ENCODE results near the gene CHP1. TPM values are rescaled to one million over a fixed set of nuclear protein-coding genes. Genes with fewer than 3 reads are reported as not detected.
"Not testable (repeated sequence)": the region's sequence is repeated elsewhere in the genome, so short reads cannot be mapped to it uniquely, and the experiment has no call there.

Gene CHP1
- polyA plus RNA-seq = 16.8 TPM

DNA sequence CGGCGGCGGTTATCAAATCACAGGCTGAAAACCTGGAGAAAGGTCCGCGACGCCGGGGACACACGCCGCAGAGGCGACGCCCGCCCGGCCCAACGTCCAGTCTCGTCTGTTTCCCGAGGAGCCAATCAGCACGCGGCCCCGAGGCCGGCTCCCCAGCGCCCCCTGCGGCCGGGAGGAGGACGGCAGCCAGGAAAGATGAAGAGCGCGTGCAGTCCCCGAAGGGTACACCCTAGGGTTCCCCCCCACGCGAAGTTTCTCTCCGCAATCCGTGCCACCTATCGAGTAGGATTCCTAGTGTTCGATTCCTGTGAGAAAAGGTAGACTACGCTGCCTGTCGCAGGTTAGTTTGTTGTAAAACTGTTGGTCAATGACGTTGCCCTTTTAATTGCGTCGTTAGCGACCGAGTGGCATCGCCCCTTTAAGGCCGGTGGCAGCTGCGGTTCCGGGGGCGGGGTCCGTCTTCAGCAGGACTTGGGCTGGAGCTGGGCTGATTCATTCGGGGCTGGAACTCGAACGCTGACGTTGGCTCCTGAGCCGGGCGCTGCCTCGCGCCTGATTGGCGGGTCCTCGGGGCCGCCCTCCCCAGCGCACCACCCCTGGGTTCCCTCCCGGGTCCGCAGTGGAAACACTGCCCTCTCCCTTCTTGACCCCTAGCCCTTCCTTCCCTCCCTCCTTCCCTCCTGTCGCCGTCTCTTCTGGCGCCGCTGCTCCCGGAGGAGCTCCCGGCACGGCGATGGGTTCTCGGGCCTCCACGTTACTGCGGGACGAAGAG is at the start of gene CHP1, which contains the start of gene EXD1:
Gene CHP1, plus strand, starts transcription at position 619 of the 772 bp plus-strand sequence. Its CDS starts 115 bp downstream, at position 734.
Gene EXD1, minus strand, starts transcription at position 108 of the 772 bp plus-strand sequence. CDS start 4,182 bp downstream, outside the sequence.
- Mint-ChIP-seq H3K27ac (peak within 1 kb of the TSS; percentile 81 to 92 (median 89)), H3K9me3 (no peaks in the 10 kb centered on the region), H3K36me3 (no peaks in the 10 kb centered on the region), H3K4me3 (peak within 1 kb of the TSS; percentile 92 to 95 (median 93)), H3K27me3 (no peaks in the 10 kb centered on the region), H3K4me1 (peaks cover 17 to 24% (median 18%) of the 10 kb centered on the region in 3 donors)

DNA sequence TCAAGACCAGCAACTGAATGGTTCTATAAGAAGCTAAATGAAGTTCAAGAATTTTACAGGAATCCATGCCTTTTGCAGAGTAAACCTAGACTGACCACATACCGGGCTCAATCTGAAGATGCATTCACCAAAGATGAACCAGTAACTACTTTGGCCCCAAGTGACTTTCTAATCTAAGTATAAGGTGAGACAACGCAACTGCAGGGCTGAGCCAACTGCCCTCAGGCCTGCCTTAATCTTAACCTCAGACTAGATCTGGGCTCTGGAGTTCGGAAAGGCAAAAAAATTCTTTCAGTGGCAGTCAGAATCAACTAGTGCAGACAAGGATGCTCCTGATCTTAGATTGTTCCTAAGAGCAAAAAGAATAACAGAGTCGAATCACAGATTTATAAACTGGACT is 48.8 kb upstream of the CHP1 start:
- H3K27me3 Mint-ChIP-seq = no peaks in the 10 kb centered on the region
- no peaks in the 10 kb centered on the region for H3K9me3 Mint-ChIP-seq
- H3K4me3 Mint-ChIP-seq = no peak overlapping the region
- H3K27ac Mint-ChIP-seq = no peak overlapping the region
- peaks cover 0 to 3% (median 0%) of the 10 kb centered on the region in 3 donors for H3K4me1 Mint-ChIP-seq
- no peaks in the 10 kb centered on the region for H3K36me3 Mint-ChIP-seq

DNA sequence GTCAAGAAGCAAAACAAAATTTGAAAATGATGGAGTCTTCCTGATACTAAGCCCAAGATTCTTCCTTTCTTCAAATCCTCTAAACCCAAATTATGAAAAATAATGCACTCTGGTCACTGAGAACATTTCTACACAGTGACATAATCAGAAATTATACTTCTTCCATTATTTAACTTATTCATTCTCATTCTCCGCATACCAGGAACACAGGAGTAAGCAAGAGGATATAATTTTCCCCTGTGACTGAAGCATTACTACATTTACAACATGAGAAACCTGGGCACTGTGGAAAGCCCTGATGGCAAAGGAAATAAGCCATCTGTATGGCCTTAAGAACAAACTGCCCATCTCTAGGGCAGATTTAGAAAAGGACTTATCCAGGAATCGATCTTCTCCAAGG is 47.5 kb upstream of the CHP1 start:
- Mint-ChIP-seq H3K36me3 (no peaks in the 10 kb centered on the region), H3K9me3 (no peaks in the 10 kb centered on the region), H3K27me3 (no peaks in the 10 kb centered on the region), H3K4me3 (no peak overlapping the region), H3K4me1 (peaks cover 0 to 3% (median 0%) of the 10 kb centered on the region in 3 donors), H3K27ac (no peak overlapping the region)

DNA sequence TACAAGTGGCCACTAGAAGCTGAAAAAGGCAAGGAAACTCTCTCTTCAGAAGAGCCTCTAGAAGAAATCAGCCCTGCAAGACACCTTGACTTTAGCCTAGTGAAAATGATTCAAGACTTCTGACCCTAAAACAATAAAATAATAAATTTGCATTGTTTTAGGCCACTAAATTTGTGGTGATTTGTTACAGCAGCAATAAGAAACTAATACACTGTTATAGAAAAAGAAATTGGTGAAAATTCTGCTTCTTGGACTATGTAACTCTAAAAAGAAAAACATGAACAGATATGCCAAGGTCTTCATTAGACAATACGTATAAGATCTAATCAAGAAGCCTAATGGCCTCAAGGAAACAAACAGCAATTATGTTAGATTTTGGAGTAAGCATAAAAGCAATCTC is 36.6 kb upstream of the CHP1 start:
- Mint-ChIP-seq H3K36me3 (no peaks in the 10 kb centered on the region), H3K4me1 (no peaks in the 10 kb centered on the region), H3K9me3 (peaks cover 0 to 2% (median 1%) of the 10 kb centered on the region in 3 donors), H3K27me3 (peaks cover 2% of the 10 kb centered on the region), H3K4me3 (no peak overlapping the region), H3K27ac (no peak overlapping the region)

DNA sequence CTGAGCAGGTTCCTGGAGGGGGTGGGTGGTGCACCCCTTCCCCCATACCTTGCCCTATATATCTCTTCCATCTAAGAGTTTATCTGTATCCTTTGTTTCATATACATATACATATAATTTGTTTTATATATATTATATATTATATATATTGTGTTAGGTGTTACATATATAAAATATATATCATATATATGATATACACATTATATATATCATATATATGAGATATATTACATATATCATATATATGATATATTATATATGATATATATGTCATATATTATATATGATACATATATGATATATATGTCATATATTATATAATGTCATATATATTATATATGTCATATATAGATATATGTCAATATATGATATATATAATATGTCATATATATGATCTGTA is 31.6 kb upstream of the CHP1 start:
- Mint-ChIP-seq H3K27ac (no peak overlapping the region), H3K27me3 (peaks cover 2% of the 10 kb centered on the region), H3K4me3 (no peak overlapping the region), H3K36me3 (no peaks in the 10 kb centered on the region), H3K9me3 (peaks cover 0 to 1% (median 0%) of the 10 kb centered on the region in 3 donors), H3K4me1 (no peaks in the 10 kb centered on the region)

DNA sequence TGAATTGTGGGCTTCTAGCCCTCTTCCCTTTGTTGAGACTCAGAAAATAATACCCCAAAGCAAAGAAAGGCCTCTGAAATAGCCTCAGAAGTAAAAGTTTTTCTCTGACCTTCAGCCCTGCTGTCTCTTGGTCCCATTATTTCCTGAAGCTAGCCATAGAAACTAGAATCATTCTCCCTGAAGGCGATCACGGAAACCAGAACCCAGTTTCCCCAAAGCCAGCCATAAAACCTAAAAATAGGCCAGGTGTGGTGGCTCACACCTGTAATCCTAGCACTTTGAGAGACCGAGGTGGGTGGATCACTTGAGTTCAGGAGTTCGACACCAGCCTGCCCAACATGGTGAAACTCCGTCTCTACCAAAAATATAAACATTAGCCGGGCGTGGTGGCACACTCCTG is 27.7 kb upstream of the CHP1 start:
- Mint-ChIP-seq H3K27me3 (peaks cover 2% of the 10 kb centered on the region), H3K4me3 (no peak overlapping the region), H3K9me3 (no peaks in the 10 kb centered on the region), H3K27ac (no peak overlapping the region), H3K4me1 (no peaks in the 10 kb centered on the region), H3K36me3 (no peaks in the 10 kb centered on the region)

DNA sequence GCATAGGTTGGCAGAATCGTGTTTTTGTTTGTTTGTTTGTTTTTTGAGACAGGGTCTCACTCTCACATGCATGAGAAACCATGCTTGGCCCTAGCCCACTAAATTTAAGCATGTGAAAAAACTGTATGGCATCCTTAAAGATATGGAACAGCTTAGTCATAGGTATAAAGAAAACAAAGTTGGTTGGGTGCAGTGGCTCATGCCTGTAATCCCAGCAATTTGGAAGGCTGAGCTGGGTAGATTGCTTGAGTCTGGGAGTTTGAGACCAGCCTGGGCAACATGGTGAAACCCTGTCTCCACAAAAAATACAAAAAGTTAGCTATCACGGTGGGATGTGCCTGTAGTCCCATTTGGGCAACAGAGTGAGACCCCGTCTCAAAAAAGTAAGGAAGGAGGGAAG is 25.8 kb upstream of the CHP1 start:
- no peak overlapping the region for H3K27ac Mint-ChIP-seq
- no peaks in the 10 kb centered on the region for H3K4me1 Mint-ChIP-seq
- no peaks in the 10 kb centered on the region for H3K36me3 Mint-ChIP-seq
- H3K9me3 Mint-ChIP-seq = no peaks in the 10 kb centered on the region
- no peak overlapping the region for H3K4me3 Mint-ChIP-seq
- peaks cover 2% of the 10 kb centered on the region for H3K27me3 Mint-ChIP-seq

DNA sequence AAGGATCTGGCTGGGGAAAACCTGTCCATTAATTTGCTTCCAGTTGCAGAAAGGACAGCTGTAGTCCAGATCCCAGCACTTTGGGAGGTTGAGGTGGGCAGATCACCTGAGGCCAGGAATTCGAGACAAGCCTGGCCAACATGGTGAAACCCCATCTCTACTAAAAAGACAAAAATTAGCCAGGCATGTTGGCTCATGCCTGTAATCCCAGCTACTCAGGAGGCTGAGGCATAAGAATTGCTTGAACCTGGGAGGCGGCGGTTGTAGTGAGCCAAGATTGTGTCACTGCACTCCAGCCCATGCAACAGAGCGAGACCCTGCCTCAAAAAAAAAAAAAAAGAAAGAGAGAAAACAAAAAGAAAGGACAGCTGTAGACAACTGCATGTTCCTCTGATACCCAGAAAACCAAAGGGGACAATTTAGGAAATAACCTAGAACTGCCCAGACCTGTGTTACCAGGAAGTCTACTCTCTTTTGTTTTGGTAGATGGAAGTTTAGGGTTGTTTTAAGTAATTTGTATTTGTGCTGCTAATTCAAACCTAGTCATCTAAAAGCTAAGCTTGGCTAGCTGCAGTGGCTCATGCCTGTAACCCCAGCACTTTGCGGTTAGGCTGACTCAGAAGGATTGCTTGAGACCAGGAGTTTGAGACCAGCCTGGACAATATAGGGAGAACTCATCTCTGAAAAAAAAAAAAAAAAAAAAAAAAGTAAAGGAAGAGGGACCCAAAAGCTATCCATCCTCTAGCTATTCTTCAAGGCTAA is 23.2 kb upstream of the CHP1 start:
- Mint-ChIP-seq H3K27me3 (peaks cover 5% of the 10 kb centered on the region), H3K27ac (no peak overlapping the region), H3K9me3 (no peaks in the 10 kb centered on the region), H3K4me1 (no peaks in the 10 kb centered on the region), H3K4me3 (no peak overlapping the region), H3K36me3 (no peaks in the 10 kb centered on the region)

DNA sequence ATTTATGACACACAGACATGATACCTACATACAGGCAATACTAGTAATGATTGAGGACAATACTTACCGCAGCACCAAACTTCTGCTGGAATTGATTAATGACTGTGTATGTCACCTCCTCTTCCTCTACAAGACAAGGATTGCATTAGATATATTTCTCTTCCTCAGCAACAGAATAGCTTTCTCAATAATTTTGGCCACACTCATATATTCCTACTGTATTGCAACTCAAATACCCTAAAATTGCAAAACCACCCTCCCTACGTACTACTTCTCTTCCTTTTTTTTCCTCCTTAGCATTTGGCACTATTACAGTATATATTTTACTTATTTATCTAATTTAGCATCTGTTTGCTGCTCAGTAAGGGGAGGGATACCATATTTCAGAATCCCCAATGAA is 15.4 kb upstream of the CHP1 start:
- no peak overlapping the region for H3K4me3 Mint-ChIP-seq
- no peaks in the 10 kb centered on the region for H3K36me3 Mint-ChIP-seq
- peaks cover 15% of the 10 kb centered on the region for H3K27me3 Mint-ChIP-seq
- H3K9me3 Mint-ChIP-seq = no peaks in the 10 kb centered on the region
- no peak overlapping the region for H3K27ac Mint-ChIP-seq
- peaks cover 0 to 4% (median 0%) of the 10 kb centered on the region in 3 donors for H3K4me1 Mint-ChIP-seq

DNA sequence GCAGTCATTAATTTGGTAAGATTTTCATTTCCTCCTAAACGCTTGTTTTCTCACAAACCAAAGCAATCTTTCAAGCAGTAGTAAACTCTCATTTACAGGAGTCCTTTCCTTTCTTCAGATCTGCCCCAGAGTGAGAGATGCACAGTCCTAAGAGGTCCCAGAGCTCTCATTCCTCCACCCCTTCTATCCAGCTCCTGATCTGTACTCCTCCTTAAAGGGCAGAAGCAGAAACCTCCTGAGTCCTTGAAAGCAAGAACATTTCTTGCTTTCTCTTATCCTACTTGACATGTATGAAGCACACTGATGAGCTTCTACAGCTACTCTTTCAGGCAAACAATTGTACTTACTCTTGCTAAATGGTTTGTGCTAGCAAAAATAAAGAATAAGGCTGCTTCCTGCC is 12.2 kb upstream of the CHP1 start:
- Mint-ChIP-seq H3K4me3 (no peak overlapping the region), H3K27ac (no peak overlapping the region), H3K4me1 (peaks cover 0 to 4% (median 0%) of the 10 kb centered on the region in 3 donors), H3K27me3 (peaks cover 11% of the 10 kb centered on the region), H3K36me3 (peaks cover 2% of the 10 kb centered on the region), H3K9me3 (no peaks in the 10 kb centered on the region)

DNA sequence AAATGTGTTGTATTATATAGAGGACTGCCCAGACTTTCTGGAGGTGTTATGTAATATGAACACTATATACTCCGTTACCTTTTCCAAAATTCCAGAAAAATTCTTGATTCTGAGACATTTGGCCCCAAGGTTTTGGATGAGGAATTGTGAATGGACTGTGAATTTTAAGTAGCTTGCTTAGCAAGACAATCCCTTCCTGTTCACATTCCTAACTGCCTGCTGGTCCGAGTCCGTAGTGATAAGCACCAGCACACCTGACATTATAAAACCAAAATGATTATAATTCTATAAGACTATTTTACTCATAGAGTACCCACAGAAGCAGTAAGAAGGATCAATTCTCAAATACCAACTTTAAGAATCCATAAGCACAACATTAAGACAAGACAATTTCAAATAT is 11.7 kb upstream of the CHP1 start:
- no peak overlapping the region for H3K27ac Mint-ChIP-seq
- peaks cover 11% of the 10 kb centered on the region for H3K27me3 Mint-ChIP-seq
- H3K9me3 Mint-ChIP-seq = no peaks in the 10 kb centered on the region
- H3K4me3 Mint-ChIP-seq = no peak overlapping the region
- peaks cover 0 to 4% (median 0%) of the 10 kb centered on the region in 3 donors for H3K4me1 Mint-ChIP-seq
- H3K36me3 Mint-ChIP-seq = peaks cover 2% of the 10 kb centered on the region

DNA sequence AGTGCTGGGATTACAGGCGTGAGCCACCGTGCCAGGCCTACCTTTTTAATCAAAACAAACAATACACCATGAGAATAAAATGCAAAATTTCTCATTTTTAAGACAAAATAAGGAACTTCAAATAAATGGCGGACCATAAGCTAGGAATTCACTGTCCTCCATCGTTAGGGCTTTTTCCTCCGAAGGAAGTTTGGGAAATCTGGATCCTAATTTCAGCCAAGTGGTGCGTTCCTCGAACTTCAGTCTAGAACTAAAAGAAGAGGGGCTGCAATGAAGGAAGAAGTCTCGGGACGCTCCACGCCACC is 771 bp upstream of the CHP1 start:
- H3K27ac Mint-ChIP-seq = peak overlapping the region; percentile 81 to 92 (median 89)
- no peaks in the 10 kb centered on the region for H3K36me3 Mint-ChIP-seq
- H3K9me3 Mint-ChIP-seq = no peaks in the 10 kb centered on the region
- peak overlapping the region; percentile 92 to 95 (median 93) for H3K4me3 Mint-ChIP-seq
- peaks cover 17 to 21% (median 18%) of the 10 kb centered on the region in 3 donors for H3K4me1 Mint-ChIP-seq
- no peaks in the 10 kb centered on the region for H3K27me3 Mint-ChIP-seq

DNA sequence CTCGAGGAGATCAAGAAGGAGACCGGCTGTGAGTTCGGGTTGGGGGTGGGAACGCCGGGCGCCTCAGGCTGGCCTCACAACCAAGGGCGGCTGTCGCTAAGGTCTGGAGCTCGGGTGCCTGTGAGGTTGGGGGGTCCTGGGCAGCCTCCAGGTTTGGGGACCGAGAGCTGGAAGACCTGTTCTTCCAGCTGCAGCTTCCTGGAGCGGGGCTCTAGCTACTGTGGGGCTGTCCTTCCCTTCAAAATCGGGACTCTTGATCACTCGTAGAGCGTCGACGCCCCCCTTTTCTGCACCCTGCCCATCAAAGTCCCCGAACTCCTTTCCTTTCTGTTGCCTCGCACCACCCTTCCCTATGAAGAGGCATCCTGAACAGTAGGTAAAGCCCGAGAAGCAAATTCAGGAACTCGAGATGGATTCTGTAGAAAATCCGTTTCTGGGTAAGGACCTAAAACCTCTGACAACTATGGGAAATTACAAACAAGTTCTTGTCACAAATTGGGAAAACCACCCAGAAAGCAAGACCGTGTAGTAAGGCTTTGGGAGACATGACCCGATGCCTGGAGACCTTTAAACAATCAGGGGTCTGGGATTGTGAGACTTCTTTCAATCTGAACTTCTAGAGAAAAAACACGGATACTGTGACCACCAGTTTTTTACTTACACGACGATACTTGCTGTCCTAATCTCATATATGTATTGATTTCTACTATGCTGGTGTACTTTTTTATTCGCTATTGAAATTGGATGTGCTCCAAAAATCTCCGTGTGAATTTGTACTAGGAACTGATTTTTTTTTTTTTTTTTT is 556 bp downstream of the CHP1 start:
- no peaks in the 10 kb centered on the region for H3K36me3 Mint-ChIP-seq
- H3K27ac Mint-ChIP-seq = peak overlapping the region; percentile 81 to 92 (median 89)
- no peaks in the 10 kb centered on the region for H3K27me3 Mint-ChIP-seq
- H3K4me1 Mint-ChIP-seq = peaks cover 17 to 24% (median 18%) of the 10 kb centered on the region in 3 donors
- no peaks in the 10 kb centered on the region for H3K9me3 Mint-ChIP-seq
- peak overlapping the region; percentile 92 to 95 (median 93) for H3K4me3 Mint-ChIP-seq

DNA sequence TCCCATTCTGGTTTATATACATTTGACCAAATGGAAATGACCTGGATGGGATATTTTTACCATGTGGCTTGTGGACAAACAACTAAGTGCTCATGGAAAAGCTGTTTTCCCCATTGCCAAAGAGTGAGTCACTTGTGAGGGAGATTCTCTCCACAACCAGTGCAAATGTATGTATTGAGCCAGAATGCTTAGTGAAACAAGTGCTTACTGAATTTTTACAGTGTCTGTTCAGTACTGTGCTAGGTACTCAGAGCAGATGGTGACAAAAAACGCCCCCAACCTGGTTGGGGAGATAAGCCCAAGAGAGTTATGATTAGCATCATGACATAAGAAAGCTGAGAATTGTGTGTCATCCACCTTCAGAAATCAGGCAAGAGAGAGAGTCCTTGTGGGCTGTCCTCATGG is 2.3 kb downstream of the CHP1 start:
- peaks cover 17 to 24% (median 18%) of the 10 kb centered on the region in 3 donors for H3K4me1 Mint-ChIP-seq
- no peaks in the 10 kb centered on the region for H3K27me3 Mint-ChIP-seq
- peak overlapping the region in 2 of 4 donors; percentile 50 to 70 for H3K4me3 Mint-ChIP-seq
- no peak overlapping the region for H3K27ac Mint-ChIP-seq
- H3K9me3 Mint-ChIP-seq = no peaks in the 10 kb centered on the region
- no peaks in the 10 kb centered on the region for H3K36me3 Mint-ChIP-seq

DNA sequence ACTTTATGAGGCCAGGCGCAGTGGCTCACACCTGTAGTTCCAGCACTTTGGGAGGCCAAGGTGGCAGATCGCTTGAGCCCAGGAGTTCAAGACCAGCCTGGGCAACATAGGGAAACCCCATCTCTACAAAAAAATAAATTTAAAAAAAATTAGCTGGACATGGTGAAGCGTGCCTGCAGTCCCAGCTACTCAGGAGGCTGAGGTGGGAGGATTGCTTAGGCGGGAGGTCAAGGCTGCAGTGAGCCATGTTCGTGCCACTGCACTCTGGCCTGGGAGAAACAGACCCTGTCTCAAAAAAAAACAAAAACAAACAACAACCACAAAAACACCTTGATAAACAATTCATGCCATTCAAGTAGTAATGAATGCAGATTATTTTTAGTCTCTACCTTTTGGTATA is 4.2 kb downstream of the CHP1 start:
- not testable (repeated sequence) for H3K27me3 Mint-ChIP-seq, H3K36me3 Mint-ChIP-seq, H3K9me3 Mint-ChIP-seq
- Mint-ChIP-seq H3K4me1 (peaks cover 16 to 24% (median 17%) of the 10 kb centered on the region in 3 donors), H3K4me3 (peak overlapping the region in 1 of 4 donors; percentile 29), H3K27ac (peak overlapping the region in 1 of 3 donors; percentile 56)

Data from IgD-negative memory B cell (primary cell).